NB4 (cell line): ENCODE data around the gene ZNF610.
A peak's percentile ranks its signal among the peaks of the same experiment; 100 is the strongest.

ENCODE experiments used
- MYC ChIP-seq: IDR thresholded peaks from 2 replicates; pipeline ENCODE4 v1.6.1; 2011; ENCODE audit warnings: low read depth, low read length
- POLR2A ChIP-seq: IDR thresholded peaks from 2 replicates; pipeline ENCODE4 v1.6.1; 2011; ENCODE audit warnings: mild to moderate bottlenecking; ENCODE audit not compliant: insufficient read length; ENCODE audit errors: extremely low read depth
- TF ChIP-seq, protein P1 (sequence below): IDR thresholded peaks from one replicate; pipeline ENCODE4 v1.5.1; 2012; ENCODE audit warnings: low read depth, low read length
- TF ChIP-seq, protein P2 (sequence below): IDR thresholded peaks from 2 replicates; pipeline ENCODE4 v1.6.1; 2011; ENCODE audit warnings: low read depth, low read length

DNA sequence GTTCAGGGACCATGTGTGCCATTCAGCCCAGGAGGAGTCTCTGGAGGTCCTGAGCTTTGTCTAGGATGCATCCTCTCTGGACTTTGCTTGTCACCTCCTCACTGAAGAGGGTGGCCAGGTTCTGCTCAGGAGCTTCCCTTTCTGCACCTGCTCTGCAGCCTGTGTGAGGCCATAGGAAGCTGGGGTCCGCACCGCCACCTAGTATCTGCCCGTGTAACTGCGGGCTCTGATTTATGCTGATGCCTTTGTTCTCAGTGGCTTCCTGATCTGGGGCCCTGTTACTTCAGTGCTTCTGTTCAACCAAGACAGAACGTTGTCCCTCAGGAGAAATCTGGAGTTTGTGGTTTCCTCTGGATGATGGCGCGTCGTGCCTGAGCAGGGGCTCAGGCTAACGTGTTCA lies 15.5 kb downstream of the ZNF610 start:
- TF ChIP-seq, protein P1, sequence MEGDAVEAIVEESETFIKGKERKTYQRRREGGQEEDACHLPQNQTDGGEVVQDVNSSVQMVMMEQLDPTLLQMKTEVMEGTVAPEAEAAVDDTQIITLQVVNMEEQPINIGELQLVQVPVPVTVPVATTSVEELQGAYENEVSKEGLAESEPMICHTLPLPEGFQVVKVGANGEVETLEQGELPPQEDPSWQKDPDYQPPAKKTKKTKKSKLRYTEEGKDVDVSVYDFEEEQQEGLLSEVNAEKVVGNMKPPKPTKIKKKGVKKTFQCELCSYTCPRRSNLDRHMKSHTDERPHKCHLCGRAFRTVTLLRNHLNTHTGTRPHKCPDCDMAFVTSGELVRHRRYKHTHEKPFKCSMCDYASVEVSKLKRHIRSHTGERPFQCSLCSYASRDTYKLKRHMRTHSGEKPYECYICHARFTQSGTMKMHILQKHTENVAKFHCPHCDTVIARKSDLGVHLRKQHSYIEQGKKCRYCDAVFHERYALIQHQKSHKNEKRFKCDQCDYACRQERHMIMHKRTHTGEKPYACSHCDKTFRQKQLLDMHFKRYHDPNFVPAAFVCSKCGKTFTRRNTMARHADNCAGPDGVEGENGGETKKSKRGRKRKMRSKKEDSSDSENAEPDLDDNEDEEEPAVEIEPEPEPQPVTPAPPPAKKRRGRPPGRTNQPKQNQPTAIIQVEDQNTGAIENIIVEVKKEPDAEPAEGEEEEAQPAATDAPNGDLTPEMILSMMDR: peak; percentile 48
- TF ChIP-seq POLR2A (no peak), MYC (no peak)
- TF ChIP-seq, protein P2, sequence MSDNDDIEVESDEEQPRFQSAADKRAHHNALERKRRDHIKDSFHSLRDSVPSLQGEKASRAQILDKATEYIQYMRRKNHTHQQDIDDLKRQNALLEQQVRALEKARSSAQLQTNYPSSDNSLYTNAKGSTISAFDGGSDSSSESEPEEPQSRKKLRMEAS: no peak
